ENCODE data around the gene RND1. TPM values are rescaled to one million over a fixed set of nuclear protein-coding genes. Genes with fewer than 3 reads are reported as not detected.
"Not testable (repeated sequence)": the region's sequence is repeated elsewhere in the genome, so short reads cannot be mapped to it uniquely, and the experiment has no call there.

The RND1 gene
- polyA plus RNA-seq, 2 of the 4 experiments (the other 2 are of a cell fraction): 26.5 to 37.8 TPM

- TF ChIP-seq RARB (CRISPR knock-in tag; IDR thresholded peaks at IDR 0.05) (no peak), PHF8 (IDR thresholded peaks at IDR 0.05; ENCODE audit: borderline replicate concordance, low read depth) (peak; percentile 44; the same call in 1 of the 2 replicates), EP300 (IDR thresholded peaks at IDR 0.05) (no peak), RNF2 (IDR thresholded peaks at IDR 0.05; ENCODE audit: borderline replicate concordance, low read depth) (no peak), USF2 (IDR thresholded peaks at IDR 0.05) (no peak), ZC3H11A (IDR thresholded peaks at IDR 0.05) (no peak), CEBPB (IDR thresholded peaks at IDR 0.05) (no peak), HDAC2 (IDR thresholded peaks at IDR 0.05) (peak; percentile 94), JUNB (IDR thresholded peaks at IDR 0.05) (no peak), MAZ (IDR thresholded peaks at IDR 0.05; ENCODE audit: borderline replicate concordance, low read depth, low read length) (peak; percentile 90), EHMT2 (IDR thresholded peaks at IDR 0.05; ENCODE audit: low read depth) (no peak), CBX2 (IDR thresholded peaks at IDR 0.05; ENCODE audit: borderline replicate concordance, low read depth) (no peak), JUN (IDR thresholded peaks at IDR 0.05) (peak; percentile 48 to 95; a peak in 4 of 5 replicates), ELK1 (IDR thresholded peaks at IDR 0.05; ENCODE audit: low read depth, low read length) (no peak), HOXA7 (CRISPR knock-in tag; IDR thresholded peaks at IDR 0.05) (peak; percentile 21; the same call in 1 of the 2 replicates), RFX5 (IDR thresholded peaks at IDR 0.05) (no peak), ZSCAN20 (CRISPR knock-in tag; IDR thresholded peaks at IDR 0.05) (no peak), FOSB (CRISPR knock-in tag; IDR thresholded peaks at IDR 0.05) (peak; percentile 84; the same call in 1 of the 2 replicates), CHD2 (IDR thresholded peaks at IDR 0.05; ENCODE audit: low read length, partially characterized antibody) (no peak), KDM1A (IDR thresholded peaks at IDR 0.05; ENCODE audit: low read depth) (peak; percentile 88), E2F6 (IDR thresholded peaks at IDR 0.05; ENCODE audit: borderline replicate concordance, low read depth) (peak; percentile 63), NPAS2 (CRISPR knock-in tag; IDR thresholded peaks at IDR 0.05; ENCODE audit: borderline replicate concordance) (no peak), HOXB13 (CRISPR knock-in tag; IDR thresholded peaks at IDR 0.05; ENCODE audit: low read depth) (no peak), TFCP2L1 (CRISPR knock-in tag; IDR thresholded peaks at IDR 0.05) (peak; percentile 85; the same call in 1 of the 2 replicates), KDM5A (IDR thresholded peaks at IDR 0.05) (peak; percentile 99), ZFP36 (IDR thresholded peaks at IDR 0.05; ENCODE audit: borderline replicate concordance, partially characterized antibody) (no peak), CHD4 (IDR thresholded peaks at IDR 0.05; ENCODE audit: borderline replicate concordance) (0 out of 2 replicates have a peak, but pooled peaks have one; percentile 67), HOXB5 (CRISPR knock-in tag; IDR thresholded peaks at IDR 0.05) (0 out of 2 replicates have a peak, but pooled peaks have one; percentile 74)
Observed at GRCh38 chr12:48851883-48852733, 13.6 kb downstream of the RND1 start, which contains the start of gene DDX23 (continued).

GRCh38 chr12:48842021-48842420, 23.6 kb downstream of the RND1 start:
- ATAC-seq; H3K4me1 ChIP-seq; H3K27ac ChIP-seq; FAIRE-seq; DNase-seq (ENCODE audit: low read depth in 1 of 2, low spot score in 1 of 2); H3K4me2 ChIP-seq; H3K9me3 ChIP-seq; POLR2A ChIA-PET; H3K4me3 ChIP-seq: not testable (repeated sequence)
- 100% methylated on average over 1 of the region's 29 CpGs for WGBS (ENCODE audit: missing lambda C conversion rate)
- CTCF ChIA-PET: interaction anchor here (0.6 to 1.8 kb wide), 2 partner anchors 27 to 600 kb away, joined by 3 to 7 read pairs; no protein-coding TSS in a partner anchor
